ENCODE results near the gene TNFAIP8L2.

DNA sequence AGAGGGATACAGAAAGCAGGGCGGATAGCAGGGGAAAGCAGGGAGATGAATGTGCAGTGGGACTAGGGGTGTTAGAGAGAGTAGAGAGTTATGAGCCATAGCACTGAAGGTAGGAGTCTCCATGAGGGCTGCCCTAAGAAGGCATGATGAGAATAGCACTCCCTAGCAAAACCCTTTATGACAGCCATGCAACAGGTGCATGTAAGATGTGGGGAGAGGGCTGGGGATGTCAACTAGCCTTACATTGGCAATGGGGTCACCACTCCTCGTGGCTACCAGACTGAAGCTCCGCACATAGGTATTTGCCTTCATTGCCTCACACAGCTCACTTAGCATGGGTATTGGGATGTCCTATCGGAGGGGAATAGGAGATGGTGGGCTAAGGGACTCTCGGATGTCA, 14.7 kb downstream of the TNFAIP8L2 start:
- TF ChIP-seq, protein P1, sequence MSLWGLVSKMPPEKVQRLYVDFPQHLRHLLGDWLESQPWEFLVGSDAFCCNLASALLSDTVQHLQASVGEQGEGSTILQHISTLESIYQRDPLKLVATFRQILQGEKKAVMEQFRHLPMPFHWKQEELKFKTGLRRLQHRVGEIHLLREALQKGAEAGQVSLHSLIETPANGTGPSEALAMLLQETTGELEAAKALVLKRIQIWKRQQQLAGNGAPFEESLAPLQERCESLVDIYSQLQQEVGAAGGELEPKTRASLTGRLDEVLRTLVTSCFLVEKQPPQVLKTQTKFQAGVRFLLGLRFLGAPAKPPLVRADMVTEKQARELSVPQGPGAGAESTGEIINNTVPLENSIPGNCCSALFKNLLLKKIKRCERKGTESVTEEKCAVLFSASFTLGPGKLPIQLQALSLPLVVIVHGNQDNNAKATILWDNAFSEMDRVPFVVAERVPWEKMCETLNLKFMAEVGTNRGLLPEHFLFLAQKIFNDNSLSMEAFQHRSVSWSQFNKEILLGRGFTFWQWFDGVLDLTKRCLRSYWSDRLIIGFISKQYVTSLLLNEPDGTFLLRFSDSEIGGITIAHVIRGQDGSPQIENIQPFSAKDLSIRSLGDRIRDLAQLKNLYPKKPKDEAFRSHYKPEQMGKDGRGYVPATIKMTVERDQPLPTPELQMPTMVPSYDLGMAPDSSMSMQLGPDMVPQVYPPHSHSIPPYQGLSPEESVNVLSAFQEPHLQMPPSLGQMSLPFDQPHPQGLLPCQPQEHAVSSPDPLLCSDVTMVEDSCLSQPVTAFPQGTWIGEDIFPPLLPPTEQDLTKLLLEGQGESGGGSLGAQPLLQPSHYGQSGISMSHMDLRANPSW (CRISPR knock-in tag; conservative IDR thresholded peaks at IDR 0.05; ENCODE audit: low read depth), result no peak
- TF ChIP-seq, protein P2, sequence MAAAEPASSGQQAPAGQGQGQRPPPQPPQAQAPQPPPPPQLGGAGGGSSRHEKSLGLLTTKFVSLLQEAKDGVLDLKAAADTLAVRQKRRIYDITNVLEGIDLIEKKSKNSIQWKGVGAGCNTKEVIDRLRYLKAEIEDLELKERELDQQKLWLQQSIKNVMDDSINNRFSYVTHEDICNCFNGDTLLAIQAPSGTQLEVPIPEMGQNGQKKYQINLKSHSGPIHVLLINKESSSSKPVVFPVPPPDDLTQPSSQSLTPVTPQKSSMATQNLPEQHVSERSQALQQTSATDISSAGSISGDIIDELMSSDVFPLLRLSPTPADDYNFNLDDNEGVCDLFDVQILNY (CRISPR knock-in tag; IDR thresholded peaks at IDR 0.05), result no peak
- TF ChIP-seq, protein P3, sequence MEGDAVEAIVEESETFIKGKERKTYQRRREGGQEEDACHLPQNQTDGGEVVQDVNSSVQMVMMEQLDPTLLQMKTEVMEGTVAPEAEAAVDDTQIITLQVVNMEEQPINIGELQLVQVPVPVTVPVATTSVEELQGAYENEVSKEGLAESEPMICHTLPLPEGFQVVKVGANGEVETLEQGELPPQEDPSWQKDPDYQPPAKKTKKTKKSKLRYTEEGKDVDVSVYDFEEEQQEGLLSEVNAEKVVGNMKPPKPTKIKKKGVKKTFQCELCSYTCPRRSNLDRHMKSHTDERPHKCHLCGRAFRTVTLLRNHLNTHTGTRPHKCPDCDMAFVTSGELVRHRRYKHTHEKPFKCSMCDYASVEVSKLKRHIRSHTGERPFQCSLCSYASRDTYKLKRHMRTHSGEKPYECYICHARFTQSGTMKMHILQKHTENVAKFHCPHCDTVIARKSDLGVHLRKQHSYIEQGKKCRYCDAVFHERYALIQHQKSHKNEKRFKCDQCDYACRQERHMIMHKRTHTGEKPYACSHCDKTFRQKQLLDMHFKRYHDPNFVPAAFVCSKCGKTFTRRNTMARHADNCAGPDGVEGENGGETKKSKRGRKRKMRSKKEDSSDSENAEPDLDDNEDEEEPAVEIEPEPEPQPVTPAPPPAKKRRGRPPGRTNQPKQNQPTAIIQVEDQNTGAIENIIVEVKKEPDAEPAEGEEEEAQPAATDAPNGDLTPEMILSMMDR (IDR thresholded peaks at IDR 0.05), result no peak
- TF ChIP-seq, protein P4, sequence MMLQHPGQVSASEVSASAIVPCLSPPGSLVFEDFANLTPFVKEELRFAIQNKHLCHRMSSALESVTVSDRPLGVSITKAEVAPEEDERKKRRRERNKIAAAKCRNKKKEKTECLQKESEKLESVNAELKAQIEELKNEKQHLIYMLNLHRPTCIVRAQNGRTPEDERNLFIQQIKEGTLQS (CRISPR knock-in tag; conservative IDR thresholded peaks at IDR 0.05), result no peak
- TF ChIP-seq, protein P5, sequence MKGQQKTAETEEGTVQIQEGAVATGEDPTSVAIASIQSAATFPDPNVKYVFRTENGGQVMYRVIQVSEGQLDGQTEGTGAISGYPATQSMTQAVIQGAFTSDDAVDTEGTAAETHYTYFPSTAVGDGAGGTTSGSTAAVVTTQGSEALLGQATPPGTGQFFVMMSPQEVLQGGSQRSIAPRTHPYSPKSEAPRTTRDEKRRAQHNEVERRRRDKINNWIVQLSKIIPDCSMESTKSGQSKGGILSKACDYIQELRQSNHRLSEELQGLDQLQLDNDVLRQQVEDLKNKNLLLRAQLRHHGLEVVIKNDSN (CRISPR knock-in tag; IDR thresholded peaks at IDR 0.05), result no peak
- TF ChIP-seq ZNF219 (CRISPR knock-in tag; IDR thresholded peaks at IDR 0.05; ENCODE audit: borderline replicate concordance) (no peak), IRF2 (CRISPR knock-in tag; IDR thresholded peaks at IDR 0.05; ENCODE audit: borderline replicate concordance, low read depth) (no peak), ETV6 (CRISPR knock-in tag; IDR thresholded peaks at IDR 0.05) (no peak), TP53 (CRISPR knock-in tag; IDR thresholded peaks at IDR 0.05) (no peak), ESRRA (CRISPR knock-in tag; IDR thresholded peaks at IDR 0.05; ENCODE audit: borderline replicate concordance) (no peak), FOXP1 (CRISPR knock-in tag; IDR thresholded peaks at IDR 0.05; ENCODE audit: borderline replicate concordance) (no peak)
- TF ChIP-seq, protein P6, sequence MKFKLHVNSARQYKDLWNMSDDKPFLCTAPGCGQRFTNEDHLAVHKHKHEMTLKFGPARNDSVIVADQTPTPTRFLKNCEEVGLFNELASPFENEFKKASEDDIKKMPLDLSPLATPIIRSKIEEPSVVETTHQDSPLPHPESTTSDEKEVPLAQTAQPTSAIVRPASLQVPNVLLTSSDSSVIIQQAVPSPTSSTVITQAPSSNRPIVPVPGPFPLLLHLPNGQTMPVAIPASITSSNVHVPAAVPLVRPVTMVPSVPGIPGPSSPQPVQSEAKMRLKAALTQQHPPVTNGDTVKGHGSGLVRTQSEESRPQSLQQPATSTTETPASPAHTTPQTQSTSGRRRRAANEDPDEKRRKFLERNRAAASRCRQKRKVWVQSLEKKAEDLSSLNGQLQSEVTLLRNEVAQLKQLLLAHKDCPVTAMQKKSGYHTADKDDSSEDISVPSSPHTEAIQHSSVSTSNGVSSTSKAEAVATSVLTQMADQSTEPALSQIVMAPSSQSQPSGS (CRISPR knock-in tag; IDR thresholded peaks at IDR 0.05; ENCODE audit: borderline replicate concordance, low read depth), result no peak
- TF ChIP-seq, protein P7, sequence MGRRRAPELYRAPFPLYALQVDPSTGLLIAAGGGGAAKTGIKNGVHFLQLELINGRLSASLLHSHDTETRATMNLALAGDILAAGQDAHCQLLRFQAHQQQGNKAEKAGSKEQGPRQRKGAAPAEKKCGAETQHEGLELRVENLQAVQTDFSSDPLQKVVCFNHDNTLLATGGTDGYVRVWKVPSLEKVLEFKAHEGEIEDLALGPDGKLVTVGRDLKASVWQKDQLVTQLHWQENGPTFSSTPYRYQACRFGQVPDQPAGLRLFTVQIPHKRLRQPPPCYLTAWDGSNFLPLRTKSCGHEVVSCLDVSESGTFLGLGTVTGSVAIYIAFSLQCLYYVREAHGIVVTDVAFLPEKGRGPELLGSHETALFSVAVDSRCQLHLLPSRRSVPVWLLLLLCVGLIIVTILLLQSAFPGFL (CRISPR knock-in tag; IDR thresholded peaks at IDR 0.05; ENCODE audit: borderline replicate concordance), result no peak

Data from WTC11 (cell line).